GM12878 (cell line): ENCODE data around the gene FGF12. TPM values are rescaled to one million over a fixed set of nuclear protein-coding genes. Genes with fewer than 3 reads are reported as not detected.

Experiments used
- ATAC-seq: fragments of 200-7000 bp; cut with Tn5 transposase; 3 replicates; pipeline ENCODE4 v1.9.1; 2020; ENCODE audit warnings: mild to moderate bottlenecking, moderate library complexity
- BruUV-seq: library from RNA; stranded (reverse); fragments of 400-500 nt; replicated peaks from 2 replicates; lab custom pipeline; 2021; lab: Mats Ljungman, UMichigan
- CTCF ChIA-PET: fragments of 300-600 bp; sonication (Branson Sonifier 250); formaldehyde crosslinking; extraction: SDS; loops from one replicate; lab custom pipeline; 2021; ENCODE audit warnings: inconsistent platforms; lab: Yijun Ruan, JAX
- POLR2A ChIA-PET: fragments of 350-600 bp; formaldehyde crosslinking; extraction: SDS; loops from one replicate; lab custom pipeline; 2021; ENCODE audit warnings: inconsistent platforms; lab: Charles Lee
- RAD21 ChIA-PET: fragments of 300-600 bp; sonication (Branson Sonifier 250); formaldehyde crosslinking; loops from one replicate; lab custom pipeline; 2023; ENCODE audit warnings: antibody characterized with exemption; ENCODE audit not compliant: unreplicated experiment; lab: Charles Lee
- SMC1A ChIA-PET: fragments of 300-600 bp; sonication (Branson Sonifier 250); formaldehyde crosslinking; loops from one replicate; lab custom pipeline; 2023; ENCODE audit not compliant: unreplicated experiment, uncharacterized antibody; lab: Charles Lee
- DNase-seq: peaks from one replicate; pipeline ENCODE4 v3.0.0-alpha.2; 2011; ENCODE audit warnings: low read depth, low spot score
- FAIRE-seq: peaks from 3 replicates; lab custom pipeline; 2011; peaks lifted over from hg19 to GRCh38; lab: Jason Lieb, UNC
- H2AFZ ChIP-seq: 2 replicates; pipeline ENCODE4 v1.6.0; 2011; ENCODE audit warnings: low read depth, low read length, control low read depth; ENCODE audit not compliant: control insufficient read depth
- H3K27ac ChIP-seq: 2 replicates; pipeline ENCODE4 v1.5.1; 2011; ENCODE audit warnings: control low read depth; ENCODE audit not compliant: control insufficient read depth, insufficient read depth
- H3K27me3 ChIP-seq, 2 experiments: replicated peaks in 1 of 2; 2 replicates each; pipeline versions ENCODE4 v1.6.0 to v1.6.1; 2011; ENCODE audit warnings: low read length in 1 of 2; ENCODE audit not compliant: control insufficient read depth in 2 of 2, insufficient read depth in 2 of 2
- H3K36me3 ChIP-seq, 2 experiments: 2 replicates each; pipeline ENCODE4 v1.5.1; 2011; ENCODE audit warnings: low read length in 1 of 2; ENCODE audit not compliant: control insufficient read depth in 2 of 2, insufficient read depth in 2 of 2
- H3K4me1 ChIP-seq: 2 replicates; pipeline ENCODE4 v1.6.1; 2011; ENCODE audit warnings: mild to moderate bottlenecking, low read length, moderate library complexity, mixed read lengths; ENCODE audit not compliant: control insufficient read depth, insufficient read depth
- H3K4me2 ChIP-seq: 2 replicates; pipeline ENCODE4 v1.6.0; 2011; ENCODE audit warnings: control low read depth; ENCODE audit not compliant: control insufficient read depth, insufficient read depth
- H3K4me3 ChIP-seq: fragments of 200-600 bp; sonication (generic); 2 replicates; pipeline ENCODE4 v1.5.1; 2016
- H3K79me2 ChIP-seq: 2 replicates; pipeline ENCODE4 v1.6.0; 2011; ENCODE audit warnings: low read length; ENCODE audit not compliant: control insufficient read depth, insufficient read depth
- H3K9ac ChIP-seq: 2 replicates; pipeline ENCODE4 v1.8.0; 2011; ENCODE audit warnings: low read length, control low read depth, mixed read lengths; ENCODE audit not compliant: control insufficient read depth, insufficient read depth
- H3K9me3 ChIP-seq: replicated peaks from 3 replicates; pipeline ENCODE4 v1.5.1; 2011; ENCODE audit warnings: mild to moderate bottlenecking, low read length; ENCODE audit not compliant: control insufficient read depth, insufficient read depth
- H4K20me1 ChIP-seq: 2 replicates; pipeline ENCODE4 v1.6.0; 2011; ENCODE audit not compliant: control insufficient read depth, insufficient read depth
- CHD2 ChIP-seq: IDR thresholded peaks from 2 replicates; pipeline ENCODE4 v1.6.1; 2011; ENCODE audit warnings: low read depth, low read length, improper control_type of control experiment, borderline replicate concordance
- NRF1 ChIP-seq: conservative IDR thresholded peaks from 2 replicates; pipeline ENCODE4 v1.6.1; 2011; ENCODE audit warnings: mild to moderate bottlenecking, low read depth, low read length, improper control_type of control experiment
- PAX8 ChIP-seq: fragments of 450-650 bp; IDR thresholded peaks from 2 replicates; pipeline ENCODE4 v1.6.1; 2017; ENCODE audit warnings: mild to moderate bottlenecking, moderate library complexity
- RB1 ChIP-seq: fragments of 450-650 bp; formaldehyde crosslinking; IDR thresholded peaks from 2 replicates; pipeline ENCODE4 v1.6.1; 2017; ENCODE audit warnings: mild to moderate bottlenecking, borderline replicate concordance
- RBBP5 ChIP-seq: fragments of 200-600 bp; sonication (generic); conservative IDR thresholded peaks from 2 replicates; pipeline ENCODE4 v1.6.1; 2016
- RELA ChIP-seq: fragments of 450-650 bp; IDR thresholded peaks from 2 replicates; pipeline ENCODE4 v1.8.0; 2014; ENCODE audit warnings: borderline replicate concordance; ENCODE audit not compliant: partially characterized antibody
- SMC3 ChIP-seq: IDR thresholded peaks from 2 replicates; pipeline ENCODE4 v1.6.1; 2011; ENCODE audit warnings: low read length, improper control_type of control experiment, borderline replicate concordance
- SRF ChIP-seq, 2 experiments: IDR thresholded peaks; 2 replicates each; pipeline ENCODE4 v1.6.1; 2011; ENCODE audit warnings: low read depth in 2 of 2, low read length in 2 of 2, mild to moderate bottlenecking in 1 of 2, moderate library complexity in 1 of 2
- SUZ12 ChIP-seq: fragments of 200-600 bp; sonication (generic); IDR thresholded peaks from one replicate; pipeline ENCODE4 v1.6.1; 2018; ENCODE audit warnings: antibody characterized with exemption, mild to moderate bottlenecking; ENCODE audit not compliant: unreplicated experiment
- ZNF384 ChIP-seq: IDR thresholded peaks from 2 replicates; pipeline ENCODE4 v1.6.1; 2012; ENCODE audit warnings: low read depth, mild to moderate bottlenecking, low read length, improper control_type of control experiment, borderline replicate concordance
- in situ Hi-C: fragments of 300-500 bp; cut with MboI; formaldehyde crosslinking; loops from 9 replicates; pipeline ENCODE4 v1.14.3; 2018; ENCODE audit warnings: mixed read lengths
- intact Hi-C: fragments of 100-400 bp; cut with micrococcal nuclease; formaldehyde crosslinking; loops from one replicate; pipeline ENCODE4 v1.14.2; 2022; ENCODE audit not compliant: unreplicated experiment
- polyA plus RNA-seq, 11 experiments: library from polyadenylated mRNA; depleted of rRNA in 4 of 11; unstranded in 6 of 11; stranded (reverse) in 5 of 11; fragments of >200 nt; fragmentation: Nextera tagmentation in 4 of 11; fragmentation: Illumina TruSeq in 1 of 11; extraction: Ambion mirVana in 4 of 11; extraction: Trizol in 1 of 11; gene quantifications; 1 replicate in 1 of 11; 2 replicates in 10 of 11; pipeline versions ENCODE4 v1.2.1 to v1.2.3, GENCODE V29; 2011 to 2016; ENCODE audit warnings: inconsistent platforms in 2 of 11, missing spikeins in 2 of 11, low read depth in 1 of 11
- total RNA-seq, 4 experiments: library from RNA; depleted of rRNA in 3 of 4; stranded (reverse); fragments of >200 nt in 3 of 4; fragmentation: Illumina TruSeq in 1 of 4; extraction: Trizol in 1 of 4; gene quantifications; 2 replicates each; pipeline versions ENCODE4 v1.2.1 to v1.2.3, GENCODE V29; 2013 to 2021
- TF ChIP-seq, protein P1 (sequence below): fragments of 450-650 bp; IDR thresholded peaks from 2 replicates; pipeline ENCODE4 v1.6.1; 2017; ENCODE audit warnings: mild to moderate bottlenecking, moderate library complexity
- TF ChIP-seq, protein P2 (sequence below): fragments of 450-650 bp; formaldehyde crosslinking; IDR thresholded peaks from 2 replicates; pipeline ENCODE4 v1.5.0; 2022; ENCODE audit warnings: mild to moderate bottlenecking, missing genetic modification characterization

Gene FGF12
- total and polyA plus RNA-seq, 10 of the 15 experiments (the other 5 are each of a cell fraction or from before 2014, with no cell fraction given) = 0.03 to 0.43 (median 0.13) TPM; not detected in 7

DNA sequence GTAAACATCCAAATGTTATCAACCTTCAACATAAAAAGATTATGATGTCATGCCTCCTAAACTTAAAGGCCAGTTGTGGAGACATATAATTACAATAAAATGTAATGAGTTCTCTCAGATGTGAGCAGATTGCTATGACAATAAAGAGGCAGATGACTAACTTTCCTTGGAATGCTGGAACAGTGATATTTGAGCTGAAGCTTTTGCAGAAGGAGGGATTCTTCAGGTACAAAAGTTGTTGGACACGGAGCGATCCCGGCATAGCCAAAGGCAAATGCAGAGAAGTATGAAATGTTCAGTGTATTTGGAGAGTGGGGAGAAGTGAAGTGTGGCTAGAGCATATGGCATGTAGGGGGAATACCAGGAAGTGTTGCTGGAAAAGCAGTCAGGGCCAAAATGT, 520.1 kb downstream of the FGF12 start (continued):
- TF ChIP-seq, protein P1, sequence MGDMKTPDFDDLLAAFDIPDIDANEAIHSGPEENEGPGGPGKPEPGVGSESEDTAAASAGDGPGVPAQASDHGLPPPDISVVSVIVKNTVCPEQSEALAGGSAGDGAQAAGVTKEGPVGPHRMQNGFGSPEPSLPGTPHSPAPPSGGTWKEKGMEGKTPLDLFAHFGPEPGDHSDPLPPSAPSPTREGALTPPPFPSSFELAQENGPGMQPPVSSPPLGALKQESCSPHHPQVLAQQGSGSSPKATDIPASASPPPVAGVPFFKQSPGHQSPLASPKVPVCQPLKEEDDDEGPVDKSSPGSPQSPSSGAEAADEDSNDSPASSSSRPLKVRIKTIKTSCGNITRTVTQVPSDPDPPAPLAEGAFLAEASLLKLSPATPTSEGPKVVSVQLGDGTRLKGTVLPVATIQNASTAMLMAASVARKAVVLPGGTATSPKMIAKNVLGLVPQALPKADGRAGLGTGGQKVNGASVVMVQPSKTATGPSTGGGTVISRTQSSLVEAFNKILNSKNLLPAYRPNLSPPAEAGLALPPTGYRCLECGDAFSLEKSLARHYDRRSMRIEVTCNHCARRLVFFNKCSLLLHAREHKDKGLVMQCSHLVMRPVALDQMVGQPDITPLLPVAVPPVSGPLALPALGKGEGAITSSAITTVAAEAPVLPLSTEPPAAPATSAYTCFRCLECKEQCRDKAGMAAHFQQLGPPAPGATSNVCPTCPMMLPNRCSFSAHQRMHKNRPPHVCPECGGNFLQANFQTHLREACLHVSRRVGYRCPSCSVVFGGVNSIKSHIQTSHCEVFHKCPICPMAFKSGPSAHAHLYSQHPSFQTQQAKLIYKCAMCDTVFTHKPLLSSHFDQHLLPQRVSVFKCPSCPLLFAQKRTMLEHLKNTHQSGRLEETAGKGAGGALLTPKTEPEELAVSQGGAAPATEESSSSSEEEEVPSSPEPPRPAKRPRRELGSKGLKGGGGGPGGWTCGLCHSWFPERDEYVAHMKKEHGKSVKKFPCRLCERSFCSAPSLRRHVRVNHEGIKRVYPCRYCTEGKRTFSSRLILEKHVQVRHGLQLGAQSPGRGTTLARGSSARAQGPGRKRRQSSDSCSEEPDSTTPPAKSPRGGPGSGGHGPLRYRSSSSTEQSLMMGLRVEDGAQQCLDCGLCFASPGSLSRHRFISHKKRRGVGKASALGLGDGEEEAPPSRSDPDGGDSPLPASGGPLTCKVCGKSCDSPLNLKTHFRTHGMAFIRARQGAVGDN = no peak

GRCh38 chr3:192194085-192194484, 533.3 kb downstream of the FGF12 start:
- in situ Hi-C loops (loop anchor here (25.0 kb wide), 1 partner anchor 243 kb away; no protein-coding TSS in a partner anchor), intact Hi-C loops (no loop called here)
- no TSS peak for BruUV-seq
- no peak for DNase-seq
- Histone ChIP-seq H3K27me3 (no peaks in the 10 kb centered on the region), H3K4me3 (no peak overlapping the region), H4K20me1 (no peaks in the 10 kb centered on the region), H2AFZ (no peak overlapping the region), H3K4me1 (no peaks in the 10 kb centered on the region), H3K9ac (no peak overlapping the region), H3K36me3 (no peaks in the 10 kb centered on the region), H3K27ac (no peak overlapping the region), H3K79me2 (no peaks in the 10 kb centered on the region), H3K9me3 (no peaks in the 10 kb centered on the region), H3K4me2 (no peak overlapping the region)
- ChIA-PET CTCF (interaction anchor here (1.3 to 2.2 kb wide), 2 partner anchors 11 to 19 kb away, joined by 3 to 4 read pairs; no protein-coding TSS in a partner anchor), RAD21 (no interaction called here), SMC1A (interaction anchor here (0.7 to 1.0 kb wide), 4 partner anchors 9 to 778 kb away, joined by 3 to 4 read pairs (median 3); no protein-coding TSS in a partner anchor), POLR2A (no interaction called here)
- TF ChIP-seq ZNF384 = no peak
- no peak for TF ChIP-seq SUZ12
- TF ChIP-seq, protein P2, sequence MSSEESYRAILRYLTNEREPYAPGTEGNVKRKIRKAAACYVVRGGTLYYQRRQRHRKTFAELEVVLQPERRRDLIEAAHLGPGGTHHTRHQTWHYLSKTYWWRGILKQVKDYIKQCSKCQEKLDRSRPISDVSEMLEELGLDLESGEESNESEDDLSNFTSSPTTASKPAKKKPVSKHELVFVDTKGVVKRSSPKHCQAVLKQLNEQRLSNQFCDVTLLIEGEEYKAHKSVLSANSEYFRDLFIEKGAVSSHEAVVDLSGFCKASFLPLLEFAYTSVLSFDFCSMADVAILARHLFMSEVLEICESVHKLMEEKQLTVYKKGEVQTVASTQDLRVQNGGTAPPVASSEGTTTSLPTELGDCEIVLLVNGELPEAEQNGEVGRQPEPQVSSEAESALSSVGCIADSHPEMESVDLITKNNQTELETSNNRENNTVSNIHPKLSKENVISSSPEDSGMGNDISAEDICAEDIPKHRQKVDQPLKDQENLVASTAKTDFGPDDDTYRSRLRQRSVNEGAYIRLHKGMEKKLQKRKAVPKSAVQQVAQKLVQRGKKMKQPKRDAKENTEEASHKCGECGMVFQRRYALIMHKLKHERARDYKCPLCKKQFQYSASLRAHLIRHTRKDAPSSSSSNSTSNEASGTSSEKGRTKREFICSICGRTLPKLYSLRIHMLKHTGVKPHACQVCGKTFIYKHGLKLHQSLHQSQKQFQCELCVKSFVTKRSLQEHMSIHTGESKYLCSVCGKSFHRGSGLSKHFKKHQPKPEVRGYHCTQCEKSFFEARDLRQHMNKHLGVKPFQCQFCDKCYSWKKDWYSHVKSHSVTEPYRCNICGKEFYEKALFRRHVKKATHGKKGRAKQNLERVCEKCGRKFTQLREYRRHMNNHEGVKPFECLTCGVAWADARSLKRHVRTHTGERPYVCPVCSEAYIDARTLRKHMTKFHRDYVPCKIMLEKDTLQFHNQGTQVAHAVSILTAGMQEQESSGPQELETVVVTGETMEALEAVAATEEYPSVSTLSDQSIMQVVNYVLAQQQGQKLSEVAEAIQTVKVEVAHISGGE (CRISPR knock-in tag) = no peak
- no peak for TF ChIP-seq RBBP5
- no peak for TF ChIP-seq NRF1
- TF ChIP-seq SRF (IDR thresholded peaks at IDR 0.05; ENCODE audit: low read depth in 2 of 2, low read length in 2 of 2) = no peak
- TF ChIP-seq RELA = no peak
- TF ChIP-seq SMC3 = no peak
- no peak for TF ChIP-seq RB1
- TF ChIP-seq CHD2 = no peak
- no peak for TF ChIP-seq PAX8
- ATAC-seq = no peak
- no peak for FAIRE-seq
